Calu3 (cell line): Measurements from ENCODE around the gene CAV1. TPM values are rescaled to one million over a fixed set of nuclear protein-coding genes. Genes with fewer than 3 reads are reported as not detected.

Experiments
- BruUV-seq: library from RNA; stranded (reverse); fragments of 400-500 nt; replicated peaks from 2 replicates; lab custom pipeline; 2021; lab: Mats Ljungman, UMichigan
- CTCF ChIA-PET: fragments of 300-600 bp; sonication (Branson Sonifier 250); formaldehyde crosslinking; loops from one replicate; lab custom pipeline; 2022; ENCODE audit warnings: antibody characterized with exemption; lab: Charles Lee
- DNase-seq: peaks from one replicate; pipeline ENCODE4 v3.0.0; 2022
- H3K27ac Mint-ChIP-seq: one replicate; pipeline ENCODE4 v1.8.0; 2022; ENCODE audit warnings: mixed read lengths; ENCODE audit not compliant: unreplicated experiment
- H3K27me3 Mint-ChIP-seq: one replicate; pipeline ENCODE4 v1.8.0; 2022; ENCODE audit warnings: mixed read lengths; ENCODE audit not compliant: unreplicated experiment
- H3K36me3 Mint-ChIP-seq: one replicate; pipeline ENCODE4 v1.8.0; 2022; ENCODE audit warnings: mild to moderate bottlenecking, moderate library complexity, mixed read lengths; ENCODE audit not compliant: insufficient read depth, unreplicated experiment
- H3K4me1 Mint-ChIP-seq: one replicate; pipeline ENCODE4 v1.8.0; 2022; ENCODE audit warnings: mild to moderate bottlenecking, low read depth, mixed read lengths; ENCODE audit not compliant: unreplicated experiment
- H3K4me3 Mint-ChIP-seq: one replicate; pipeline ENCODE4 v1.8.0; 2022; ENCODE audit warnings: mild to moderate bottlenecking, low read depth, moderate library complexity, mixed read lengths; ENCODE audit not compliant: unreplicated experiment
- H3K9me3 Mint-ChIP-seq: one replicate; pipeline ENCODE4 v1.8.0; 2022; ENCODE audit warnings: low read depth, mixed read lengths; ENCODE audit not compliant: unreplicated experiment
- CTCF ChIP-seq: fragments of 200-600 bp; IDR thresholded peaks from one replicate; pipeline ENCODE4 v1.8.0; 2022; ENCODE audit warnings: antibody characterized with exemption; ENCODE audit not compliant: unreplicated experiment
- intact Hi-C: fragments of 100-400 bp; cut with micrococcal nuclease; formaldehyde crosslinking; loops from one replicate; pipeline ENCODE4 v1.10.0; 2022; ENCODE audit not compliant: unreplicated experiment
- total RNA-seq: library from RNA; stranded (reverse); gene quantifications from 2 replicates; pipeline ENCODE4 v1.2.3, GENCODE V29; 2022

CAV1 gene
- total RNA-seq, 1 experiment from 2014 or later: 15.9 TPM

- H3K4me1 Mint-ChIP-seq: peaks cover 7% of the 10 kb centered on the region
Observed at GRCh38 chr7:116493449-116493848, 31.4 kb upstream of the CAV1 start.

GRCh38 chr7:116494472-116494871 lies 30.4 kb upstream of the CAV1 start:
- H3K4me3 Mint-ChIP-seq: no peak overlapping the region
- H3K9me3 Mint-ChIP-seq: peaks cover 2% of the 10 kb centered on the region
- H3K27me3 Mint-ChIP-seq: no peaks in the 10 kb centered on the region
- H3K4me1 Mint-ChIP-seq: peaks cover 14% of the 10 kb centered on the region
- intact Hi-C loops: no loop called here
- H3K27ac Mint-ChIP-seq: no peak overlapping the region
- DNase-seq: no peak
- peaks cover 7% of the 10 kb centered on the region for H3K36me3 Mint-ChIP-seq
- TF ChIP-seq CTCF: no peak
- CTCF ChIA-PET: interaction anchor here (0.8 kb wide), 1 partner anchor 67 kb away, joined by 5 read pairs; no protein-coding TSS in a partner anchor
- no TSS peak for BruUV-seq

More at GRCh38 chr7:116493449-116493848, 31.4 kb upstream of the CAV1 start:
- H3K9me3 Mint-ChIP-seq: peaks cover 2% of the 10 kb centered on the region
- no peak for DNase-seq
- no TSS peak for BruUV-seq
- H3K36me3 Mint-ChIP-seq: no peaks in the 10 kb centered on the region
- no peak overlapping the region for H3K27ac Mint-ChIP-seq
- no peaks in the 10 kb centered on the region for H3K27me3 Mint-ChIP-seq
- intact Hi-C loops: no loop called here
- TF ChIP-seq CTCF: no peak
- CTCF ChIA-PET: no interaction called here
- no peak overlapping the region for H3K4me3 Mint-ChIP-seq

- Mint-ChIP-seq H3K27me3 (no peaks in the 10 kb centered on the region), H3K4me3 (no peak overlapping the region), H3K27ac (no peak overlapping the region), H3K9me3 (peaks cover 2% of the 10 kb centered on the region), H3K4me1 (peaks cover 18% of the 10 kb centered on the region), H3K36me3 (peaks cover 19% of the 10 kb centered on the region)
- intact Hi-C loops: no loop called here
- no TSS peak for BruUV-seq
- DNase-seq: no peak
- no peak for TF ChIP-seq CTCF
- CTCF ChIA-PET: interaction anchor here (0.6 to 0.7 kb wide), 3 partner anchors 70 to 963 kb away, joined by 3 to 4 read pairs (median 3); no protein-coding TSS in a partner anchor
Observed at GRCh38 chr7:116495736-116496135, 29.1 kb upstream of the CAV1 start.

- CTCF ChIA-PET: no interaction called here
- TF ChIP-seq CTCF: no peak
- H3K4me1 Mint-ChIP-seq: peaks cover 27% of the 10 kb centered on the region
- H3K9me3 Mint-ChIP-seq: peaks cover 2% of the 10 kb centered on the region
- intact Hi-C loops: no loop called here
- no peak overlapping the region for H3K4me3 Mint-ChIP-seq
- BruUV-seq: no TSS peak
- H3K27ac Mint-ChIP-seq: no peak overlapping the region
- H3K27me3 Mint-ChIP-seq: no peaks in the 10 kb centered on the region
- DNase-seq: no peak
- peaks cover 22% of the 10 kb centered on the region for H3K36me3 Mint-ChIP-seq
Observed at GRCh38 chr7:116496653-116497052, 28.2 kb upstream of the CAV1 start.
